ENCODE measurements around the gene SELP.
"Not testable (repeated sequence)": the region's sequence is repeated elsewhere in the genome, so short reads cannot be mapped to it uniquely, and the experiment has no call there.

Gene SELP

GRCh38 chr1:169630006-169630405 lies at the start of gene SELP:
Gene SELP (minus strand): TSS chr1:169630124. CDS start chr1:169630074, 50 bp downstream.
- DNase-seq (ENCODE audit: low spot score), result no peak

DNA sequence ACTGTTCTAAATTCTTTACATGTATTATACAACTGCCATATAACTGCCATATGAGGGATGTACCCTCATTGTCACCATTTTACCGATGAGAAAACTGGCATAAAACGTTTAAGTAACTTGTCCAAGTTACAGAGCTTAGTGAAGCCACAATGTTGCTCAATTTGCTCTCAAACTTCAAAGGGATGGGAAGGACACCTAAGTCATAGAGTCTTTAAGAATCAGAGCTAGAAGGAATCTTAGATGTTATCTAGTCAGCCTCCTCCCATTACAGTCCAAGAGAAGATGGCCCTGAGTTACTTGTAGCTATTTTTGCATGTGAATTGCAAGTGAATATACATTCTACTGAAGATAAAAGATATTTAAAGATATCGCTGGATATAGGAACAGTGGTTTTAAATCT lies 49.8 kb upstream of the SELP start:
- DNase-seq (ENCODE audit: low spot score), result no peak

DNA sequence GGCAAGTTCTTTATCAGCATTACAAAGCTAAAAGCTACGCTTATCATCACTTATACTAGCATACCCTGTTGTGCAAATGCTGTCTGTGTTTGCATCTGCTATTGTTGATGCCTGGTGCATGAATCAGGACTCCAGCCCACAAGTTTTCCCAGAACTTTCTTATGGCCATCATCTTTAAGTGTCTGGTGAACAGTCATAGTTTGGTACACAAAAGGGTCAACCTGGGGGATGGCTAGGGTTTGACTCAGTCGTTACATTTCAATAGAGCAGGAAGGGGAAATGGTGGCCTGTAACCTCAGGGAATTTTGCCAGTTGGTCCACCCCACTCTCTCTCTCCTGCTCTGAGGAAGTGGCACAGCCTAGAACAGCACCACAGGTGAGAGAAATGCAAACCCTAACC lies 46.1 kb upstream of the SELP start:
- no peak for DNase-seq (ENCODE audit: low spot score)

- DNase-seq (ENCODE audit: low spot score), result no peak
Observed at GRCh38 chr1:169670836-169671235, 40.9 kb upstream of the SELP start.

GRCh38 chr1:169670244-169670643 lies 40.3 kb upstream of the SELP start:
- DNase-seq (ENCODE audit: low spot score), result not testable (repeated sequence)

DNA sequence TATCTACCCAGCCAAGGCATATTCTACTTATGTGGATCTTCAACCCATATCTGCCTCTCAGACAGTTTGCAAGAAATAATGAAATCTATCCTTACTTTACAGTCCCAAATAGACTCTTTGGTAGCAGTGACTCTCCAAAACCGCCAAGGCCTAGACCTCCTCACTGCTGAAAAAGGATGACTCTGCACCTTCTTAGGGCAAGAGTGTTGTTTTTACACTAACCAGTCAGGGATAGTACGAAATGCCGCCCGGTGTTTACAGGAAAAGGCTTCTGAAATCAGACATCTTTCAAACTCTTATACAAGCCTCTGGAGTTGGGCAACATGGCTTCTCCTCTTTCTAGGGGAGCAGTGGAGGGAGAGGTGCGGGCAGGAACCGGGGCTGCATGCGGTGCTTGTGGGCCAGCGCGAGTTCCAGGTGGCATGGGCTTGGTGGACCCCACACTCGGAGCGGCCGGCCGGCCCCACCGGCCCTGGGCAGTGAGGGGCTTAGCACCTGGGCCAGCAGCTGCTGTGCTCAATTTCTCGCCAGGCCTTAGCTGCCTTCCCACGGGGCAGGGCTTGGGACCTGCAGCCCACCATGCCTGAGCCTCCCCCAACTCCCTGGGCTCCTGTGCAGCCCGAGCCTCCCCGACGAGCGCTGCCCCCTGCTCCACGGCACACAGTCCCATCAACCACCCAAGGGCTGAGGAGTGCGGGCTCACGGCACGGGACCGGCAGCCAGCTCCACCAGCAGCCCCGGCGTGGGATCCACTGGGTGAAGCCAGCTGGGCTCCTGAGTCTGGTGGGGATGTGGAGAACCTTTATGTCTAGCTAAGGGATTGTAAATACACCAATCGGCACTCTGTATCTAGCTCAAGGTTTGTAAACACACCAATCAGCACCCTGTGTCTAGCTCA lies 38.0 kb upstream of the SELP start:
- DNase-seq (ENCODE audit: low spot score), result not testable (repeated sequence)

- DNase-seq (ENCODE audit: low spot score), result not testable (repeated sequence)
Observed at GRCh38 chr1:169667227-169667639, 37.3 kb upstream of the SELP start.

GRCh38 chr1:169662680-169663079 lies 32.8 kb upstream of the SELP start:
- DNase-seq (ENCODE audit: low spot score), result not testable (repeated sequence)

DNA sequence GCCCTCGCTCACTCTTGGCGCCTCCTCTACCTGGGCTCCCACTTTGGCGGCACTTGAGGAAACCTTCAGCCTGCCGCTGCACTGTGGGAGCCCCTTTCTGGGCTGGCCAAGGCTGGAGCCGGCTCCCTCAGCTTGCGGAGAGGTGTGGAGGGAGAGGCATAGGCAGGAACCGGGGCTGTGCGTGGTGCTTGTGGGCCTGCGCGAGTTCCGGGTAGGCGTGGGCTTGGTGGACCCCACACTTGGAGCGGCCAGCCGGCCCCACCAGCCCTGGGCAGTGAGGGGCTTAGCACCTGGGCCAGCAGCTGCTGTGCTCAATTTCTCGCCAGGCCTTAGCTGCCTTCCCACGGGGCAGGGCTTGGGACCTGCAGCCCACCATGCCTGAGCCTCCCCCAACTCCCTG lies 31.1 kb upstream of the SELP start:
- not testable (repeated sequence) for DNase-seq (ENCODE audit: low spot score)

DNA sequence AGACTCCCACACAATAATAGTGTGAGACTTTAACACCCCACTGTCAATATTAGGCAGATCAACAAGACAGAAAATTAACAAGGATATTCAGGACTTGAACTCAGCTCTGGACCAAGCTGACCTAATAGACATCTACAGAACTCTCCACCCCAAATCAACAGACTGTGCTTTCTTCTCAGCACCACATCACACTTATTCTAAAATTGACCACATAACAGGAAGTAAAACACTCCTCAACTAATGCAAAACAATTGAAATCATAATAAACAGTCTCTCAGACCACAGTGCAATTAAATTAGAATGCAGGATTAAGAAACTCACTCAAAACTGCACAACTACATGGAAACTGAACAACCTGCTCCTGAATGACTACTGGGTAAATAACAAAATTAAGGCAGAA lies 28.9 kb upstream of the SELP start:
- not testable (repeated sequence) for DNase-seq (ENCODE audit: low spot score)

GRCh38 chr1:169653873-169654272 lies 23.9 kb upstream of the SELP start:
- DNase-seq (ENCODE audit: low spot score), result peak; percentile 25

GRCh38 chr1:169651035-169651434 lies 21.1 kb upstream of the SELP start:
- DNase-seq (ENCODE audit: low spot score), result peak; percentile 8

- DNase-seq (ENCODE audit: low spot score), result peak; percentile 57
Observed at GRCh38 chr1:169650551-169650950, 20.6 kb upstream of the SELP start.

DNA sequence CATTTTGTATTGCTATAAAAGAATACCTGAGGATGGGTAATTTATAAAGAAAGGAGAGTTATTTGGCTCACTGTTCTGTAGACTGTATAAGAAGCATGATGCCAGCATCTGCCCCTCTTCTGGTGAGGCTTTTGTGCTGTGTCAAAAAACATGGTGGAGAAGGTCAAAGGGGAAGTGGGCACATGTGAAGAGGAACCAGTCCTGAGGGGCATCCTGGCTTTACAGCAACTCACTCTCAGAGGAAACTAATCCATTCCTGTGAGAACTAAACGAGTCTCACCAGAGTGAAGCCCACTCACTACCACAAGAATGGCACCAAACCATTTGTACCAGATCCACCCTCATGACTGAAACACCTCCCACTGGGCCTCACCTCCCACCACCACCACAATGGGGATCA lies 18.8 kb upstream of the SELP start:
- DNase-seq (ENCODE audit: low spot score), result no peak

DNA sequence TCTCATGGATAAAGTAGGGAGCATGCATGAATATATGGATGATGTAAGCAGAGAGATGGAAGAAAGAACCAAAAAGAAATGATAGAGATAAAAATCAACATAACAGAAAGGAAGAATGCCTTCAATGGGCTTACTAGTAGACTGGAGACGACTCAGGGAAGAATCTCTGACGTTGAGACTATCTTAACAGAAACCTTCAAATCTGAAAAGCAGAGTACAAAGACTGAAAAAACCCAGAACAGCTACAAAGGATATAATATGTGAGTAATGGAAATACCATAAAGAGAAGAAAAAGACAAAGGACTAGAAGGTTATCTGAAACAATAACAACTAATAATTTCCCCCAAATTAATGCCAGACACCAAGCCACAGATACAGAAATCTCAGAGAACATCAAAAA lies 18.3 kb upstream of the SELP start:
- DNase-seq (ENCODE audit: low spot score), result no peak

DNA sequence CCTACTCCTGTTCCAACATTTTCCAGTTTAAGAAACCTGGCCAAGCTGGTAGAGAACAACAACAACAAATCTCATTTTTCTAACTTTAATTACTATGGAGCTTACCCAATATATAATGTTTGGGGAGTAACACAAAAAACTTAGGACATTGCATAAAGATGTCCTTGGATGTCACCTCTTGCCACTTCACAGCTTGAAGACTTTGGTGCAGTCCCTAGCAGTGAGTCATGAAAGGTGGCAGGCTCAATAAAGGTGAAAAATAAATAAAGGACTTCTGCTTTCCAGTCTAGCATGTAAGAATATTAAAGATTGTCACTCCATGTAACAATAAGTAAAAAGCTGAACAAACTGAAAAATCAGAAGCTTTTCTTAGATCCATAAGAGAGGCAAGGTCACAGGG lies 17.6 kb upstream of the SELP start:
- no peak for DNase-seq (ENCODE audit: low spot score)

DNA sequence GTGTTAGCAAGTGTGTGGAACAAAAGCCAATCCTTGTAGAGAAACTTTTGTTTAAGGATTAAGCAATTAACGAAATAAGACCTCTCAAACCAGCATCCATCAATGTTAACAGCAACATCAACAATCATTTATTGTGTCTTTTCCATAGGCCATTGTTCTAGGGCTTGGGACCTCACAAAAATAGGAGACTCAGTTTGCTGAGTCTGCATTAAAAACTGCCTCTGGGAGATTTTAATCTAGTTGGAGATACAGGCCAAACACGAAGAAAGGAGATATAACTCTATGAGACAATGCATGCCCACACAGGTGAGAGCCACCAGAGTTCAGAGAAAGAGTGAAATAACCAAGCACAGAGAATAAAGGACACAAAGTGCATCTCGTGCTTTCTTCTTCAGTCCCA lies 14.4 kb upstream of the SELP start:
- peak; percentile 19 for DNase-seq (ENCODE audit: low spot score)

DNA sequence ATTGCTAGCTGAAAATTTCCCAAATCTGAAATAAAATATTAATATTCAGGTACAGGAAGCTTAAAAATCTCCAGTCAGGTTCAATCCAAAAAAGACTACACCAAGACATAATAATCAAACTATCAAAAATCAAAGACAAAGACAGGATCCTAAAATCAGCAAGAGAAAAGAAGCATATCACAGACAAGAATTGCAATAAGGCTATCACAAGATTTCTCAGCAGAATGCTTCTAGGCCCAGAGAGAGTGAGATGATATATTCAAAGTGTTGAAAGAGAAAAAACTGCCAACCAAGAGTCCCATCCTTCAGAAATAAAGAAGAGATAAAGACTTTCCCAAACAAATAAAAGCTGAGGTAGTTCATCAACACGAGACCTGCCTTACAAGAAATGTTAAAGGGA lies 5.0 kb upstream of the SELP start:
- no peak for DNase-seq (ENCODE audit: low spot score)

GRCh38 chr1:169634145-169634544 lies 4.2 kb upstream of the SELP start:
- no peak for DNase-seq (ENCODE audit: low spot score)

DNA sequence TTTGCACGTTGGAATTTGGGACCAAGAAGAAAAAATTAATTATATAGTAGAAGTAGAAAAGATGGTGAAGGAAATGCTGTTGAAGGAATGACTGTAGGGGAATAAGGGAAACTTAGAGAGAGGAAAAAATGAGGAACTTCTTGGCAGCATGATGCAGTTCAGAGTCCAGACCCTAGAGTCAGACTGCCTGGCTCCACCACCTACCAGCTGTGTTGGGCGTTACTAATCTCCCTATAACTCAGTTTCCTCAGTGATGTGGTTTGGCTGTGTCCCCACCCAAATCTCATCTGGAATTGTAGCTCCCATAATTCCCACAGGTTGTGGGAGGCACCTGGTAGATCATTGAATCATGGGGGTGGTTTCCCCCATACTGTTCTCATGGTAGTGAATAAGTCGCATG lies 1.3 kb upstream of the SELP start:
- no peak for DNase-seq (ENCODE audit: low spot score)

DNA sequence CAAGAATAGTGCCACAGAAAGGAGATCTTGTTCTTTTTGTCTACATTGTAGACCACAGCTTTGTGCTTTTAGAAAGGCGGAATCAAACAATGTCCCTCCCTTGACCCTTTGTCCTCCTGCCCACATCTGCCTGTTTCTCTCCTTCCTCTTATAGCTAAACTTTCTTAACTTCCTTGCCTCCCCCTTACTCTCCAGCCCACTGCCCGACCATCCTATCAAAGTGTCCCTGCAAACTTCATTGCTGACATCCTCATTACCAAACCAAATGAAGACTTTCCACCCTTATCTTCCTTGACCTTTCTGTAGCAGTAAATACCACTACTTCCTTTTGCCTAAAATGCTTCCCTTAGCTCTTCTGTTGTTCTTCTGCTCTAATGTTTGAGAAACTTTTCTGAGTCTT lies 5.0 kb downstream of the SELP start:
- no peak for DNase-seq (ENCODE audit: low spot score)

- no peak for DNase-seq (ENCODE audit: low spot score)
Observed at GRCh38 chr1:169624122-169624521, 5.8 kb downstream of the SELP start.

DNA sequence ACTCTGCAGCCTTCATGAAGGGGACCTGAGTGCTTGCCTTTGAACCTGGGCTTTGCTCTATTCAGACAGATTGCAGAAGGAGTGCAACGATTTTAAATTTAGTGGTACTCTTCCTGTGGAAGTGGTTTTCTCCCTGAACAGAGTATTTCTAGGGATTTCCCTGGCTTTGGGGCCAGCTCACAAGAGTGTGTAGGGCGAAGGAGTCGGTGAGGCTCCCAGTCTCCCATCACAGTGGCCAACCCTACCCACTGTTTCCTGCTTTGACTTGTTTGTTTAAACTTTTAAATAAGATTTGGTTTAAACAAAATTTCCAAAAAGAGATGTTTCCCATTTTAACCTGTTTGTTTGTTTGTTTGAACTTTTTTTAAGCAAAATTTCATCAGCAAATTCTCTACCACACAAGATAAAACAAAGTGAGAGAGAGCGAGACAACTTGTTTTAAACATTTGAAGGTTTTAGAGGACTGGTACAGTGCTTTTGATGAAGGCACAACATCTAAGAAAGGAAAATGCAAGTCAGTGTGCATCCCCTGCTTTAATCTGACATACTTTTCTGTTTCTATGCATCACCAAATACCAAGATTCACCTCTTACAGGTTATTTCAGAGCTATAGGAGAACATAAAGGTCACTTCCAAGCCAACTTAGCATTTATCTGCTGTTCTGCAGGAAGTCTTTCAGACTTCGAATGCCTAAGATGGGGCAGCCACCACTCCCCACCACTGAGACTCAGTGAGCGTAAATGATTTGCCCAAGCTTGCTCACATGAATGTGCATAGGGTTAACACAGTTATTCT lies 6.6 kb downstream of the SELP start:
- DNase-seq (ENCODE audit: low spot score), result no peak
